GM21529 (cell line): Measurements from ENCODE around the gene MST1.

Source experiments
- ATAC-seq: cut with Tn5 transposase; IDR thresholded peaks from one replicate; pipeline ENCODE4 v1.9.1; 2021; ENCODE audit not compliant: unreplicated experiment

The MST1 gene

GRCh38 chr3:49718858-49719213, 29.6 kb upstream of the MST1 start:
- no peak for ATAC-seq

GRCh38 chr3:49717959-49718857, 28.9 kb upstream of the MST1 start:
- no peak for ATAC-seq

DNA sequence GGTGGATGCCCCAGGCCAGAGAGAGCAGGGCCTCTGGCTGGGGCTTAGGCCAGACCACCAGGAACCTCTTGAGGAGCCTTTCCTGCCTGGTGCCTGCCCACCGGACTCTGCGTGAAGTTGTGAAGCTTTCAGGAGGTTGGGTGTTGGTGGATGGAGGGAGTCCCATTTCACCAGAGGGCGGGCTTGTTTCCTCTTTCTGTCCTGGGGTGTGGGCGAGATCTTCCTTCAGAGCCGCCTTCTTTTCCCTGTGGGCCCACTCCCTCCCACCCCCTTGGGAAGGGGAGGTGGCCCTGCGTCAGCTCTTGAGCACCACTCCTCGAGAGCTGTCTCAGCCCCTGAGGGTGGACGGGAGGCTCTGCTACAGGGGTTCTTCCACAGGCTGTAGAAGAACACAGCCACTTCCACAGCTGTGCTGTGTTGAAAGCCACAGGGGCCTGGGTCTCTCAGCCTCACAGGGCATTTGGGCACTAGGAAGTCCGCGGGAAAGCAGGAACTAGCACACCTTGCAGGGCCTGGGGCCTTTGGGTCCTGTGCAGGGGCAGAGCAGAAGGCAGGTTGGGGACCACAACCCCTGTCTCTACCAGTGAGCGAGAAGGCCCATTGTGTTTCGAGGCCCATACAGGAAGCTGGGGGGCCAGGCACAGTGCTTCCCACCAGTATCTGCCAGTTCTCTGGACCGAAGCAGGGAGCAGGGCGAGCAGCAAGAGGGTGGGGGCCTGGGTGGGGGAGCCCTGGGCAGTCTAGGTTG, 28.1 kb upstream of the MST1 start:
- ATAC-seq = no peak

DNA sequence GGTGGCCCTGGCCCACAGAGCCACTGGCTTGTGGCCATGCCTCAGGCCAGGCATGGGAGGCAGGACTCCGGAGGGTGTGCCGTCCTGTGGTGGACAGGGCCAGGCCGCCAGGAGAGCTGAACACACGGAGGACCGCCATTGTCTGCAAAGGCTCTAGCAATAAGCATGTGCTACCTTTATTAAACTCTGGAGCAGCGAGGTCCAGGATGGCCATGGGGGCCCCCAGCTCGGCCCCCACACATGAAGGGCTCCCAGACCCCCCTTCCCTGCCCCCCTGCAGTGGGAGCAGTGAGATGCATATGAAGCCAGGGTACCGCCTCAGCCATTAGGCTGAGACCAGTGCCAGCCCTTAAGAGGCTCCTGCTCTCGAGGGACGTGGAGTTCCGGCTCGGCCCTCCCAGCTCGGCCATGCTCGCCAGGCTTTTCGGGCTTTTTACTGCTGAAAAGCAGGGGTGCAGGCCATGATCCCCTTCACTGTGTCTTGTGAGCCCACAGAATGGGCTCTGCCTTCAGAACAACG, 27.5 kb upstream of the MST1 start:
- ATAC-seq = no peak

GRCh38 chr3:49716169-49716568, 26.9 kb upstream of the MST1 start:
- no peak for ATAC-seq

GRCh38 chr3:49715611-49716121, 26.4 kb upstream of the MST1 start:
- no peak for ATAC-seq

GRCh38 chr3:49714728-49715550, 25.7 kb upstream of the MST1 start:
- no peak for ATAC-seq

- no peak for ATAC-seq
Measured at GRCh38 chr3:49713336-49714105, 24.2 kb upstream of the MST1 start.

DNA sequence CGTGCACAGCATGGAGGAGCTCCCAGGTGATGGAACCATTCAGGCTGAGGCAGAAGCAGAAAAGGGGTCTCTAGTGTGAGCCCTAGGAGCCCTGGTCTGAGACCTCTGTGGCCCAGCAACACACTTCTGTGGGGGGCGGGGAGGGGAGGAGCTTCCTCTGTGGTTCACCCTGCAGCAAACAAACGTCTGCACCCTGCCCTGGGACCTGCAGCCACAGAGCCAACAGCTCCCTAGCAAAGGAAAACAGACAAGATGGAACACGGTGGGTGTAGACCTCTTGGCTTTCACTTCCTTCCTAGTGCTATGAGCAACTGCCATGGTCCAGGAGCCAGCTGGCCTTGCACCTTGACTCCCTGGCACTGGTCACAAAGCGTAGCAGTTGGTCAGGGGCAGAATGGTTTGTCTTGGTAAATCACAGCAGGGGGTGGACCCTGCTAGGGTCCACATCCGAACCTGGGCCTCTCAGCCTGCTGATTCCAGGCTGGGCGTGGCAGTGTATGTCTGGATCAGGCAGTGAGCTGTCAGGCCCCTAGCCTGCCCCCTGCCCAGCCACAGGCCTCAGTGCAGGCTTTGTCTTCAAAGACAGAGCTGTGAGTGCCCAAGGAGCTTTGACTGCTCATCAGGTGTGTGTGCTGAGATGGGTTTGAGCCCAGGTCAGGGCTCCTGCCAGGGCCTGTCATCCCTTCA, 23.5 kb upstream of the MST1 start:
- ATAC-seq = no peak

DNA sequence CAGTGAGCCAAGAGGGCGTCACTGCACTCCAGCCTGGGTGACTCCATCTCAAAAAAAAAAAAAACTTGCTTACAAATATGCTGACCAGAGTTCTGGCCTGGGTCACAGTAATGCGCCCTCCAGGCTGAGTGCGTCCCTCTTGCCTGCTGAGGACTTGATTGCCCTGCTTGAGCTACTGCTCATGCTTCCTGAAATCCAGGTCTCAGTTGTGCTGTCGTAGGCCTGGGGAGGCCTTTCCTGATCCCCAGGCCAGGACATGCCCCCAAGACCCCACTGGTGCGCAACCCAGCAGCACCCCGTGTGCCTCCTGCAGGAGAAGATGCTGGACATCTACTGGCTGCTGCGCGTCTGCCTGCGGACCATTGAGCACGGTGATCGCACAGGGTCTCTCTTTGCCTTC, 22.9 kb upstream of the MST1 start:
- ATAC-seq = no peak

DNA sequence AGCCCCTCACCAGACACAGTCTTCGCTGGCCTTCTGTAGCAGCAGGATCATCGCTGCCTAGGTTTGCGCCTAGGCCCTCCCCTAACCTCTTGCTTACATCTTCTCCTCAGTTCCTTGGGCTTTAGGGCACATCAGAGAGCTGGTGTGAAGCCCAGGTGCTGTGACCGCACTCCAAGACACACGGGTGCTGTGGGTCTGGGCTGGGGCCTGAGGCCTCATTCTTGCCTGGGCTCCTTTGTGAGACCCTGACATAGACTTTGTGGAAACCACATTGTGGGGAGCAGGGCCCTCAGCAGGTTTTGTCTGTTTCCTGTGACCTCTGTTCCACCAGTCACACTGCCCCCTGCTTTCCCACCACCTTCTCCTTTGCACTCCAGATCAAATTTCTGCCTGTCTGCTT, 22.2 kb upstream of the MST1 start:
- no peak for ATAC-seq

- ATAC-seq = no peak
Measured at GRCh38 chr3:49709852-49710251, 20.6 kb upstream of the MST1 start.

DNA sequence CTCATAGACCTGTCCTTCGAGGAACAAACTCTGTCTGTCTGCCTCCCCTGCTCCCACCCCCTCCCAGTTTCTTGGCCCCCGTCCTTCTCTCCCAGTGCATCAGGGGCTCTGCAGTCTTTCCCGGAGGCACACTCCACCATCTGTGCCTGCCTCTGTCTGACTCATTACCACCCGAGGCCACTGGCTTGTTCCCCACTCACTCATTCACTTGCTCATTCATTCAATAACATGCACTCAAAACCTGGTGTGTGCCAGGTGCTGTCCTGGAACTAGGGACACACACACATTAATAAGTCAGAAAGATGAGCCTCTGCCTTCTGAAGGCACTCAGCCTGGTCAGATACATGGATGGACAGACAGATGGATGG, 17.8 kb upstream of the MST1 start:
- ATAC-seq = no peak

DNA sequence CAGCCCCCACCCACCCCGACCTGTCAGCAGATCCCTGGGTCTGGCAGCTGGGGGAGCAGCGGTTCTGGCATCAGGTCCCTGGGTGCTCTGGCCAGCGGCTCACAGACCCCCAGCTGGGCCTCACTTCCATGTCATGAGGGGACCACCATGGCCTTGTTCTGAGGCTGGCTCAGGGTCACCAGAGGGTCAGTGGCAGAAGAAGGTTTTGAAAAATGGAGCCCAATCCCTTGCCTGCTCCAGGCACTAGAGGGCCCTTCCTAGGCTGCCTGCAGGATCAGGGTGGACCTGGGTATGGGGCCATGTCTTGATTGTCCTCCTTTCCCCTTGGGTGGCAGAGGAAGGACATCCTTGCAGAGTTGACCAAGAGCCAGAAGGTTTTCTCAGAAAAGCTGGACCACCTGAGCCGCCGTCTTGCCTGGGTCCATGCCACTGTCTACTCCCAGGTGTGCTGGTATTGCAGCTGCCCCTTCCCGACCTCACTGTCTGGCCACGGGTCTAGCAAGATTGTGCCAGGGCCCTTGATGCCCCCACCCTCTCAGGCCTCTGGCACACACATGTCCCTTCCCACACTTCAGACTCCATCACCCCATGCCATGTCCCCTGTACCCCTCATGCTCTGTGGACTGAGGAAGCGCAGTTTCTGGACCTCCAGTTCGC, 17.3 kb upstream of the MST1 start:
- ATAC-seq = no peak

DNA sequence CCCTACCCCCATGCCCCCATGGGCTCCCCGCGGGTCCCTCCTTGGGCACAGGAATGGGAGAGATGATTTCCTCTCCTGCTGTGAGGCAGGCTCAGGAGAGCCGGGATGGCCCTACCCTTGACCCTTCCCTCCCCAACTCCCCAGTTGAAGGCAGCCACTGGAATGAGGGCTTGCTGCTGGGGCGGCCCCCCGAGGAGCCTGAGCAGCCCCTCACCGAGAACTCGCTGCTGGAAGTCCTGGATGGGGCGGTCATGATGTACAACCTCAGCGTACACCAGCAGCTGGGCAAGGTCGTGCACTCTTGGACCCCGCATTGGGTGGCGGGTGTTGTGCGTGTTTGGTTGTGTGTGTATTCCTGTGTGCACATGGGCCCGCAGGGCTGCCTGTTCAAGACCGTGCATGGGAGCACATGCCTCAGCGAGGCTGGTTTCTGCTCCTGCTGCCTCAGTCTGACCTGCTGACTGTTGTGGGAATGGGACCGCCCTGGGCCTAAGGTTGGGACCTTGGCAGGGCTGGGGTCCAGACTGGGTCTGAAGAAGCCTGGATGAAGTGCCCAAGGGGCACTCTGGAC, 16.2 kb upstream of the MST1 start:
- no peak for ATAC-seq

DNA sequence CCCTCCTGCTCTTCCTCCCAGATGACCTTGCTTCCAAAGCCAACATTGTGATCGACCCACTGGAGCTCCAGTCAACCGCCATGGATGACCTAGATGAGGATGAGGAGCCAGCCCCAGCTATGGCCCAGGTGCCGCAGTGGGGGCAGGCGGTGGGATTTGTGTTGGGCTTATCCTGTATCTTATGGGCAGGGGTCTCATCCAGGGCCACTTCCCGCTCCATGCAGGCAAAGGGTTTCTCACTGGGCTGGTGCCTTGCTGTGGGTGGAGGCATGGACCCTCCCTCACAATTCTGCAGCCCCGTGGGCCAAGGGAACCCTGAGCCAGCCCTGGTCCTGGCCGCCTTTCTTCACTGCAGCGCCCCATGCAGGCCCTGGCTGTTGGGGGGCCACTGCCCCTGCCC, 15.4 kb upstream of the MST1 start:
- no peak for ATAC-seq

DNA sequence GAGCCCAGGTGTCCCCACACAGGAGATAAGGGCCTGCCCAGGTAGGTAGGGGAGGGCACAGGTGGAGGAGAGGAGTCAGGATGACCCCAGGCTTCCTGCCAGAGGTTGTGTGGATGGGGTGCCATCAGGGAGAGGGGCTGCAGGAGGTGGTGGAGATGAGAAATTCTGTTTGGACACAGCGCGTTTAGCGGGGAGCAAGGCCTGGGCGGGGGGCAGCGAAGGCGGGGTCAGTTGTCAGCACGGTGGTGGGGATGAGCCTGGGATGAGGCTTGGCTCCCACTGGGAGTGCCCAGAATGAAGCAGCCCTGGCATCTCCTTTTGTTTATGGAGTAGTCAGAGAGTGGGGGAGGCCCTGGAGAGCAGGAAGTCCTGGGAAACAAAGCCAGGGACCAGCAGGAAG, 14.7 kb upstream of the MST1 start:
- ATAC-seq = no peak

GRCh38 chr3:49703443-49703927, 14.2 kb upstream of the MST1 start:
- no peak for ATAC-seq

GRCh38 chr3:49702672-49703071, 13.4 kb upstream of the MST1 start:
- ATAC-seq = no peak
